GM12891 (cell line): ENCODE measurements around the gene STK16.

Experiments used
- DNase-seq: peaks from one replicate; pipeline ENCODE4 v3.0.0; 2011; ENCODE audit warnings: low spot score; ENCODE audit not compliant: insufficient read length
- FAIRE-seq: peaks from 2 replicates; lab custom pipeline; 2011; peaks lifted over from hg19 to GRCh38; lab: Jason Lieb, UNC
- PAX5 ChIP-seq: IDR thresholded peaks from 2 replicates; pipeline ENCODE4 v1.6.1; 2011; ENCODE audit warnings: low read length, moderate library complexity, mild to moderate bottlenecking; ENCODE audit not compliant: insufficient read depth, severe bottlenecking
- POLR2A ChIP-seq: IDR thresholded peaks from 2 replicates; pipeline ENCODE4 v1.6.1; 2011; ENCODE audit warnings: low read depth, low read length, control low read depth
- POLR2AphosphoS5 ChIP-seq: IDR thresholded peaks from 2 replicates; pipeline ENCODE4 v1.6.1; 2011; ENCODE audit warnings: low read depth, low read length, control low read depth
- POU2F2 ChIP-seq: IDR thresholded peaks from 2 replicates; pipeline ENCODE4 v1.6.1; 2011; ENCODE audit warnings: low read depth, mild to moderate bottlenecking, control low read depth, low read length, moderate library complexity
- SPI1 ChIP-seq: IDR thresholded peaks from 2 replicates; pipeline ENCODE4 v1.6.1; 2011; ENCODE audit warnings: low read depth, low read length, control low read depth
- TAF1 ChIP-seq: IDR thresholded peaks from 2 replicates; pipeline ENCODE4 v1.6.1; 2011; ENCODE audit warnings: low read depth, low read length, control low read depth

The STK16 gene

DNA sequence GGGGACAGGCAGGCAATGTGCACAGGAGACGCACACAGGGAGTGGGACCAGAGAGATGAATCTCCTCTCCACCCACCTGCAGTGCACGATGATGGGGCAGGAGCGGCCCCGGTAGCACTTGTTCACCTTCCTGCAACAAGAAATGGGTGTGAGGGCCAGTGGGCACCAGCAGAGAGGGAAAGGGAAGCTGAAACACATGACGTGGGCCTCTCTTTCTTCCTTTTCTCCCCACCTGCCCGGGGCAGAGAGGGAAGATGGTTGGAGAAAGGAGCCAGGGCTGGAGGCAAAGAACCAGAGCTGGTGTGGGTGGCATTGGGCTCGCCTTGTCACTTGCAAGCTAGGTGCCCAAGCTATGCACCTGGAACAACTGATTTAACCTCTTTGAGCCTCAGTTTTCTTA, 46.1 kb downstream of the STK16 start:
- FAIRE-seq = no peak
- TF ChIP-seq POLR2A (no peak), PAX5 (no peak), POLR2AphosphoS5 (no peak), POU2F2 (no peak), SPI1 (no peak), TAF1 (no peak)
- DNase-seq = no peak

GRCh38 chr2:219291910-219292490, 46.7 kb downstream of the STK16 start:
- FAIRE-seq (no peak), DNase-seq (no peak)
- TF ChIP-seq SPI1 (no peak), PAX5 (no peak), TAF1 (no peak), POLR2AphosphoS5 (no peak), POLR2A (no peak), POU2F2 (no peak)

GRCh38 chr2:219292616-219293015, 47.3 kb downstream of the STK16 start:
- FAIRE-seq (no peak), DNase-seq (no peak)
- TF ChIP-seq POLR2A (no peak), SPI1 (no peak), PAX5 (no peak), POLR2AphosphoS5 (no peak), POU2F2 (no peak), TAF1 (no peak)

DNA sequence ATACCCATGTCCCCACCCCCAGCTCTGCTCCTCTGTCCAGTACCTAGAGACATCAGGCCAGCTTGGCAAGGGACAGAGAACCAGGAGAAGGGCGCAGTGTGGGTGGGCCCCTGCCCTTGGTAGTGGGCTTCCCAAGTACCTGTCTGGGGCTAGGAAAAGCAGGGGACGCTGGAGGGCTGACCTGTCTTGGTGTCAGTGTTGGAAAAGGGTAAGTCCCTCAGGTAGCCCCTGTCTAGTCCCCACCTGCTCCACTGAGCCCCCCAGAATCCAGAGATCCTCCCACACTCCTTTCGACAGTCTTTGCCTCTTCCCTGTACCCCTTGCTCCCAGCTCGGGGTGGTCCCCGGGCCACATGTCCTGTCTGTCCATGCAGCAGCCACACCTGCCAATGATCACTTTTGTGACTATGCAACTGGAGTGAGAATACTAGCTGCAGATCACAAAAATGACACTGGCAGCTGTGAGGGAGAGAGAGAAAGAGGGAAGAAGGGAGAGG, 48.5 kb downstream of the STK16 start:
- FAIRE-seq = no peak

GRCh38 chr2:219294356-219295351, 49.4 kb downstream of the STK16 start:
- TF ChIP-seq POLR2A = no peak
- TF ChIP-seq SPI1 = peak; percentile 78
- FAIRE-seq (peak; percentile 98), DNase-seq (peak; percentile 100)

More for the DNA sequence above, 48.5 kb downstream of the STK16 start:
- DNase-seq = no peak
- TF ChIP-seq PAX5 (no peak), SPI1 (no peak), TAF1 (no peak), POU2F2 (no peak), POLR2A (no peak), POLR2AphosphoS5 (no peak)

- no peak for DNase-seq
- FAIRE-seq = no peak
- TF ChIP-seq POU2F2 = no peak
- TF ChIP-seq POLR2AphosphoS5 = no peak
- no peak for TF ChIP-seq POLR2A
- no peak for TF ChIP-seq TAF1
- TF ChIP-seq SPI1 = no peak
- no peak for TF ChIP-seq PAX5
Measured at GRCh38 chr2:219296142-219296541, 50.9 kb downstream of the STK16 start.

DNA sequence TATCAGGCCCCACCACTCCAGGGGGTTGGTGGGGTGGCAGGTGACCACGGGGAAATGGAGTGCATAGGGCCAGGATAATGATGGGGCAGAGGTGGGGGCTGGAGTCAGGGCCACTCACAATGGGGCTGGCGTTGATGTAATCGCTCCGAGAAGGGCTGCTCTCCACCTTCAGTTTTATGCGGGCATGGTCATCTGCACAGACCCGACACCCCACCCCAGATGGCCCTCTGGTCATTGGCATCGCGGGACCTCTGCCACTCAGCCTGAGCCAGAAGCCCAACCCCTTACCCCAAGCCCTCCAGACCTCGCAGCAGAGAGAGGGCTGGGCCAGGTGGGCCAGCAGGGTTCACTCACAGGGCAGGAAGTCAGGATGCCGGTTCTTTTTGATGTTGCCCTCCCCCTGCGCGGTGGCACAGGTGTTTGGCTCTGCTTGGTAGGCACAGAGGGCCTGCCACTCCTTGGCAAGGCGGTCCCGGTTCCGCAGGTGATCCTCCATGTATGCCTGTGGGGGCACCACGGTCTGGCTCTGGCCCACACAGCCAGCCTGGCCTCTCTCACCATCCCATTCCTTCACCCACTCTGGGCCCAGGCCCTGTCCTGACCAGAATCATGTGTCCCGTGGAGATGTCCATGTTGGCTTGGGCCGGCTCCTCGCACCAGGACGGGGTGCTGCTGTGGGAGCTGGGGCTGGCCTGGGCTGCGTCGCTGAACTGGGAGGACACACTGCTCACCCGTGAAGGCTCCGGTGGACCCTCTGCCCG, 51.5 kb downstream of the STK16 start:
- DNase-seq (no peak), FAIRE-seq (no peak)
- no peak for TF ChIP-seq SPI1
- TF ChIP-seq POU2F2 = no peak
- TF ChIP-seq PAX5 = no peak
- no peak for TF ChIP-seq TAF1
- no peak for TF ChIP-seq POLR2AphosphoS5
- no peak for TF ChIP-seq POLR2A

GRCh38 chr2:219297766-219298456, 52.6 kb downstream of the STK16 start:
- no peak for DNase-seq
- no peak for FAIRE-seq
- TF ChIP-seq PAX5 = no peak
- no peak for TF ChIP-seq POU2F2
- no peak for TF ChIP-seq POLR2AphosphoS5
- no peak for TF ChIP-seq POLR2A
- TF ChIP-seq SPI1 = no peak
- no peak for TF ChIP-seq TAF1
